Astrocyte (in vitro differentiated cells and primary cell): ENCODE measurements around the gene UBAC1. TPM values are rescaled to one million over a fixed set of nuclear protein-coding genes. Genes with fewer than 3 reads are reported as not detected.
A peak's percentile ranks its signal among the peaks of the same experiment; 100 is the strongest.

Experiments
- DNase-seq: peaks from one replicate; pipeline ENCODE4 v3.0.0-alpha.2; 2010; ENCODE audit warnings: low read depth
- FAIRE-seq: peaks from 2 replicates; lab custom pipeline; 2011; peaks lifted over from hg19 to GRCh38; lab: Jason Lieb, UNC
- H2AFZ ChIP-seq: 2 replicates; pipeline ENCODE4 v1.6.0; 2012; ENCODE audit warnings: low read depth, low read length, inconsistent platforms
- H3K27ac ChIP-seq: 2 replicates; pipeline ENCODE4 v1.5.1; 2011; ENCODE audit warnings: low read depth, low read length, inconsistent platforms
- H3K27me3 ChIP-seq: 2 replicates; pipeline ENCODE4 v1.6.0; 2011; ENCODE audit warnings: low read length, inconsistent platforms; ENCODE audit not compliant: insufficient read depth
- H3K36me3 ChIP-seq: 2 replicates; pipeline ENCODE4 v1.5.1; 2011; ENCODE audit warnings: low read length, inconsistent platforms; ENCODE audit not compliant: insufficient read depth
- H3K4me1 ChIP-seq: 2 replicates; pipeline ENCODE4 v1.5.1; 2011; ENCODE audit warnings: low read length, inconsistent platforms; ENCODE audit not compliant: insufficient read depth
- H3K4me2 ChIP-seq: 2 replicates; pipeline ENCODE4 v1.6.0; 2012; ENCODE audit warnings: low read length, inconsistent platforms
- H3K4me3 ChIP-seq: 2 replicates; pipeline ENCODE4 v1.5.1; 2011; ENCODE audit warnings: low read depth, mild to moderate bottlenecking, low read length, inconsistent platforms; ENCODE audit not compliant: insufficient read depth
- H3K79me2 ChIP-seq: 2 replicates; pipeline ENCODE4 v1.6.0; 2012; ENCODE audit warnings: mild to moderate bottlenecking, low read length, inconsistent platforms; ENCODE audit not compliant: insufficient read depth
- H3K9ac ChIP-seq: 2 replicates; pipeline ENCODE4 v1.6.0; 2012; ENCODE audit warnings: mild to moderate bottlenecking, low read length, inconsistent platforms
- H3K9me3 ChIP-seq: 2 replicates; pipeline ENCODE4 v1.5.1; 2012; ENCODE audit warnings: low read depth, mild to moderate bottlenecking, low read length, inconsistent platforms; ENCODE audit not compliant: insufficient read depth
- H4K20me1 ChIP-seq: 2 replicates; pipeline ENCODE4 v1.6.0; 2012; ENCODE audit warnings: low read length, inconsistent platforms; ENCODE audit not compliant: insufficient read depth
- H3K27ac Mint-ChIP-seq: one replicate; pipeline ENCODE4 v1.8.0; 2021; ENCODE audit warnings: mild to moderate bottlenecking, mixed read lengths; ENCODE audit not compliant: unreplicated experiment
- H3K27me3 Mint-ChIP-seq: one replicate; pipeline ENCODE4 v1.8.0; 2021; ENCODE audit warnings: low read depth, mixed read lengths; ENCODE audit not compliant: unreplicated experiment
- H3K36me3 Mint-ChIP-seq: one replicate; pipeline ENCODE4 v1.8.0; 2021; ENCODE audit warnings: low read depth, mixed read lengths; ENCODE audit not compliant: unreplicated experiment
- H3K4me1 Mint-ChIP-seq: one replicate; pipeline ENCODE4 v1.8.0; 2021; ENCODE audit warnings: low read depth, mixed read lengths; ENCODE audit not compliant: unreplicated experiment
- H3K4me3 Mint-ChIP-seq: one replicate; pipeline ENCODE4 v1.8.0; 2021; ENCODE audit warnings: mild to moderate bottlenecking, moderate library complexity, mixed read lengths; ENCODE audit not compliant: unreplicated experiment
- H3K9me3 Mint-ChIP-seq: one replicate; pipeline ENCODE4 v1.8.0; 2021; ENCODE audit warnings: mild to moderate bottlenecking, mixed read lengths; ENCODE audit not compliant: unreplicated experiment
- CTCF ChIP-seq: IDR thresholded peaks from 2 replicates; pipeline ENCODE4 v1.5.1; 2011; ENCODE audit warnings: low read depth, mild to moderate bottlenecking, inconsistent platforms, low read length, moderate library complexity; ENCODE audit not compliant: insufficient read depth
- EZH2 ChIP-seq: IDR thresholded peaks from 2 replicates; pipeline ENCODE4 v1.6.1; 2012; ENCODE audit warnings: mild to moderate bottlenecking, low read length, inconsistent platforms; ENCODE audit not compliant: insufficient read depth
- total RNA-seq: library from RNA; stranded (reverse); gene quantifications from 2 replicates; pipeline ENCODE4 v1.2.1, GENCODE V29; 2021

Gene UBAC1
- total RNA-seq, 1 donor from 2014 or later: 31.8 TPM

GRCh38 chr9:135986605-135987004, 25.4 kb upstream of the UBAC1 start:
- H3K9me3 Mint-ChIP-seq: no peaks in the 10 kb centered on the region
- Histone ChIP-seq H3K9me3 (no peaks in the 10 kb centered on the region), H3K4me2 (no peak overlapping the region), H3K27ac (no peak overlapping the region), H3K79me2 (no peaks in the 10 kb centered on the region), H3K4me3 (no peak overlapping the region), H3K36me3 (no peaks in the 10 kb centered on the region), H2AFZ (no peak overlapping the region), H4K20me1 (no peaks in the 10 kb centered on the region), H3K27me3 (peaks cover 12% of the 10 kb centered on the region), H3K9ac (no peak overlapping the region), H3K4me1 (no peaks in the 10 kb centered on the region)
- no peaks in the 10 kb centered on the region for H3K4me1 Mint-ChIP-seq
- DNase-seq (no peak), FAIRE-seq (no peak)
- H3K27me3 Mint-ChIP-seq: peaks cover 13% of the 10 kb centered on the region
- no peak for TF ChIP-seq EZH2
- TF ChIP-seq CTCF: no peak
- no peak overlapping the region for H3K27ac Mint-ChIP-seq
- H3K4me3 Mint-ChIP-seq: no peak overlapping the region
- H3K36me3 Mint-ChIP-seq: no peaks in the 10 kb centered on the region

GRCh38 chr9:135985889-135986288, 24.7 kb upstream of the UBAC1 start:
- Mint-ChIP-seq H3K27me3 (peaks cover 13% of the 10 kb centered on the region), H3K4me1 (no peaks in the 10 kb centered on the region), H3K9me3 (no peaks in the 10 kb centered on the region), H3K4me3 (no peak overlapping the region), H3K36me3 (no peaks in the 10 kb centered on the region), H3K27ac (peak overlapping the region; percentile 34)
- no peak overlapping the region for H3K9ac ChIP-seq
- no peaks in the 10 kb centered on the region for H3K79me2 ChIP-seq
- no peaks in the 10 kb centered on the region for H3K36me3 ChIP-seq
- no peaks in the 10 kb centered on the region for H3K9me3 ChIP-seq
- H3K4me2 ChIP-seq: no peak overlapping the region
- no peak overlapping the region for H3K27ac ChIP-seq
- FAIRE-seq (no peak), DNase-seq (no peak)
- no peaks in the 10 kb centered on the region for H4K20me1 ChIP-seq
- H3K4me1 ChIP-seq: no peaks in the 10 kb centered on the region
- H2AFZ ChIP-seq: no peak overlapping the region
- TF ChIP-seq CTCF (no peak), EZH2 (no peak)
- H3K4me3 ChIP-seq: no peak overlapping the region
- H3K27me3 ChIP-seq: peaks cover 12% of the 10 kb centered on the region

- Histone ChIP-seq H3K9me3 (no peaks in the 10 kb centered on the region), H3K79me2 (no peaks in the 10 kb centered on the region), H3K9ac (no peak overlapping the region), H3K4me1 (no peaks in the 10 kb centered on the region), H4K20me1 (no peaks in the 10 kb centered on the region), H2AFZ (no peak overlapping the region), H3K4me3 (no peak overlapping the region), H3K27ac (no peak overlapping the region), H3K27me3 (peaks cover 11% of the 10 kb centered on the region), H3K36me3 (no peaks in the 10 kb centered on the region), H3K4me2 (no peak overlapping the region)
- H3K27me3 Mint-ChIP-seq: peaks cover 13% of the 10 kb centered on the region
- FAIRE-seq (no peak), DNase-seq (no peak)
- no peaks in the 10 kb centered on the region for H3K9me3 Mint-ChIP-seq
- H3K27ac Mint-ChIP-seq: peak overlapping the region; percentile 34
- H3K36me3 Mint-ChIP-seq: no peaks in the 10 kb centered on the region
- TF ChIP-seq EZH2: no peak
- no peak for TF ChIP-seq CTCF
- no peaks in the 10 kb centered on the region for H3K4me1 Mint-ChIP-seq
- H3K4me3 Mint-ChIP-seq: no peak overlapping the region
Observed at GRCh38 chr9:135985459-135985774, 24.2 kb upstream of the UBAC1 start.
